Parathyroid adenoma (tissue), 2 donors: ENCODE measurements around the gene METTL13.

ENCODE experiments used
- H2AFZ ChIP-seq: fragments of 300-600 bp; sonication (generic); one replicate; pipeline ENCODE4 v1.7.0; 2017; ENCODE audit warnings: antibody characterized with exemption, mild to moderate bottlenecking
- H3K27ac ChIP-seq: fragments of 300-600 bp; sonication (generic); one replicate; pipeline ENCODE4 v1.7.0; 2017
- H3K27me3 ChIP-seq: fragments of 300-600 bp; sonication (generic); one replicate; pipeline ENCODE4 v1.7.0; 2017; ENCODE audit warnings: low read length; ENCODE audit not compliant: control insufficient read depth, insufficient read depth
- H3K36me3 ChIP-seq: fragments of 300-600 bp; sonication (generic); one replicate; pipeline ENCODE4 v1.7.0; 2017; ENCODE audit warnings: low read length; ENCODE audit not compliant: control insufficient read depth, insufficient read depth
- H3K4me1 ChIP-seq: fragments of 300-600 bp; sonication (generic); one replicate; pipeline ENCODE4 v1.7.0; 2017; ENCODE audit warnings: control low read depth
- H3K4me2 ChIP-seq: fragments of 300-600 bp; sonication (generic); one replicate; pipeline ENCODE4 v1.7.0; 2017; ENCODE audit warnings: low read length
- H3K4me3 ChIP-seq: fragments of 300-600 bp; sonication (generic); one replicate; pipeline ENCODE4 v1.7.0; 2017; ENCODE audit warnings: low read depth, low read length
- H3K79me2 ChIP-seq: fragments of 300-600 bp; sonication (generic); one replicate; pipeline ENCODE4 v1.7.0; 2017; ENCODE audit warnings: control low read depth
- H3K9ac ChIP-seq: fragments of 300-600 bp; sonication (generic); one replicate; pipeline ENCODE4 v1.7.0; 2017; ENCODE audit warnings: mild to moderate bottlenecking
- H3K9me3 ChIP-seq: fragments of 300-600 bp; sonication (generic); one replicate; pipeline ENCODE4 v1.7.0; 2017; ENCODE audit warnings: low read length; ENCODE audit not compliant: control insufficient read depth
- CTCF ChIP-seq: fragments of 300-600 bp; sonication (generic); IDR thresholded peaks from one replicate; pipeline ENCODE4 v1.7.0; 2017; ENCODE audit warnings: antibody characterized with exemption, mild to moderate bottlenecking
- donor health status: primary hyperparathyroidism.

METTL13 gene

GRCh38 chr1:171753685-171754352 lies 27.6 kb upstream of the METTL13 start:
- H3K9ac ChIP-seq, result no peak overlapping the region
- no peak for TF ChIP-seq CTCF
- no peak overlapping the region for H2AFZ ChIP-seq
- H3K79me2 ChIP-seq, result no peaks in the 10 kb centered on the region
- H3K36me3 ChIP-seq, result no peaks in the 10 kb centered on the region
- H3K4me2 ChIP-seq, result no peak overlapping the region
- no peaks in the 10 kb centered on the region for H3K9me3 ChIP-seq
- H3K27me3 ChIP-seq, result no peaks in the 10 kb centered on the region
- H3K4me1 ChIP-seq, result no peaks in the 10 kb centered on the region
- no peak overlapping the region for H3K4me3 ChIP-seq
- no peak overlapping the region for H3K27ac ChIP-seq

GRCh38 chr1:171754353-171754705 lies 27.1 kb upstream of the METTL13 start:
- TF ChIP-seq CTCF, result no peak
- Histone ChIP-seq H3K27me3 (no peaks in the 10 kb centered on the region), H3K9ac (no peak overlapping the region), H3K27ac (no peak overlapping the region), H3K36me3 (no peaks in the 10 kb centered on the region), H3K4me3 (no peak overlapping the region), H3K4me2 (no peak overlapping the region), H3K9me3 (no peaks in the 10 kb centered on the region), H3K4me1 (no peaks in the 10 kb centered on the region), H3K79me2 (no peaks in the 10 kb centered on the region), H2AFZ (no peak overlapping the region)

- TF ChIP-seq CTCF, result no peak
- Histone ChIP-seq H3K4me3 (no peak overlapping the region), H3K4me1 (no peaks in the 10 kb centered on the region), H3K4me2 (no peak overlapping the region), H3K9me3 (no peaks in the 10 kb centered on the region), H3K9ac (no peak overlapping the region), H3K27me3 (no peaks in the 10 kb centered on the region), H3K79me2 (no peaks in the 10 kb centered on the region), H3K36me3 (no peaks in the 10 kb centered on the region), H3K27ac (no peak overlapping the region), H2AFZ (no peak overlapping the region)
Measured at GRCh38 chr1:171754971-171755370, 26.5 kb upstream of the METTL13 start.

- Histone ChIP-seq H3K27me3 (no peaks in the 10 kb centered on the region), H3K27ac (no peak overlapping the region), H3K9ac (no peak overlapping the region), H3K36me3 (no peaks in the 10 kb centered on the region), H3K9me3 (no peaks in the 10 kb centered on the region), H3K4me2 (no peak overlapping the region), H3K4me3 (no peak overlapping the region), H3K79me2 (no peaks in the 10 kb centered on the region), H3K4me1 (no peaks in the 10 kb centered on the region), H2AFZ (no peak overlapping the region)
- no peak for TF ChIP-seq CTCF
Measured at GRCh38 chr1:171756856-171757255, 24.6 kb upstream of the METTL13 start.

- no peak overlapping the region for H3K4me2 ChIP-seq
- no peaks in the 10 kb centered on the region for H3K4me1 ChIP-seq
- no peaks in the 10 kb centered on the region for H3K9me3 ChIP-seq
- TF ChIP-seq CTCF, result no peak
- H2AFZ ChIP-seq, result no peak overlapping the region
- no peaks in the 10 kb centered on the region for H3K36me3 ChIP-seq
- no peak overlapping the region for H3K9ac ChIP-seq
- H3K4me3 ChIP-seq, result no peak overlapping the region
- H3K79me2 ChIP-seq, result no peaks in the 10 kb centered on the region
- no peaks in the 10 kb centered on the region for H3K27me3 ChIP-seq
- H3K27ac ChIP-seq, result no peak overlapping the region
Measured at GRCh38 chr1:171758011-171758410, 23.4 kb upstream of the METTL13 start.
